ENCODE data around the gene GGACT. TPM values are rescaled to one million over a fixed set of nuclear protein-coding genes. Genes with fewer than 3 reads are reported as not detected.

GGACT gene
- total RNA-seq, 1 donor from 2014 or later = 3.7 TPM

DNA sequence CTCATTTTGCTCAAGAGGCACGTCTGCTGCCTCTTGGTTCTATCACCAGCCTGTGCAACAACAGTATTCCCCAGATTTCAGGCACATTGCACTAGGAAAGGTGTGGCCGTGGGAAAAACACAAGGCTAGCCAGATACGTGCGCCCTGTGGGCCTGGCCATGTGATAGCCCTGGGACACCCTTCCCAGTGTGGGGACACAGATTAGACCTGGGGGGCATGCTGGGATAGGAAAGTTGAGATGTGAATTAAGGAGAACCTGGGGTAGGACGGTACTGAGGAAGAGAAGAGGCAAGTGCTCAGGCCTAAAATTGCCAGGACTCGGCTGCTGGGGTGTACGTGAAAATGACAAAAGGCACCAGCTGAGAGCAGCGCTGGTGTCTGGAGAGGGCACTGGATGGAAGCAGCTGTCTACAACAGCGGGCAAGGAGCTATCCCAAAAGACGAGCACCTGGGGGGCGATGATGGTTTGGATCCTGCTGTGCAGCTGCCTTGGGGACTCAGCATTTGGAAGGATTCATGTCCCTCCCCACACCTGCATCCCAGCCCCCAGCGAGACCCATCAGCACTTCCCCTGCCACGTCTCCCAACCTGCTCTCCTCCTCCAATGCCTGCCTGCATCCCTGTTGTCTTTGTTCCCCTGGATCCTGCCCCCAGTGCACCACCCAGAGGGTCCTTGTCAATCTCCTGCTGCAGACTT, 54.3 kb downstream of the GGACT start:
- Histone ChIP-seq H3K36me3 (ENCODE audit: control insufficient read depth in 3 of 3, insufficient read depth in 3 of 3, low read length in 3 of 3) (peaks cover 1 to 12% (median 9%) of the 10 kb centered on the region in 3 donors), H3K4me3 (ENCODE audit: low read length in 3 of 3) (no peak overlapping the region), H3K9ac (ENCODE audit: low read depth in 1 of 3, low read length in 3 of 3) (no peak overlapping the region), H3K4me1 (ENCODE audit: control insufficient read depth in 3 of 3, insufficient read depth in 3 of 3, low read length in 3 of 3) (no peaks in the 10 kb centered on the region), H3K27me3 (ENCODE audit: control insufficient read depth in 3 of 3, insufficient read depth in 3 of 3, low read length in 3 of 3) (no peaks in the 10 kb centered on the region), H3K9me3 (ENCODE audit: control insufficient read depth in 3 of 3, low read length in 3 of 3) (no peaks in the 10 kb centered on the region), H3K27ac (ENCODE audit: low read depth, low read length) (no peak overlapping the region)

DNA sequence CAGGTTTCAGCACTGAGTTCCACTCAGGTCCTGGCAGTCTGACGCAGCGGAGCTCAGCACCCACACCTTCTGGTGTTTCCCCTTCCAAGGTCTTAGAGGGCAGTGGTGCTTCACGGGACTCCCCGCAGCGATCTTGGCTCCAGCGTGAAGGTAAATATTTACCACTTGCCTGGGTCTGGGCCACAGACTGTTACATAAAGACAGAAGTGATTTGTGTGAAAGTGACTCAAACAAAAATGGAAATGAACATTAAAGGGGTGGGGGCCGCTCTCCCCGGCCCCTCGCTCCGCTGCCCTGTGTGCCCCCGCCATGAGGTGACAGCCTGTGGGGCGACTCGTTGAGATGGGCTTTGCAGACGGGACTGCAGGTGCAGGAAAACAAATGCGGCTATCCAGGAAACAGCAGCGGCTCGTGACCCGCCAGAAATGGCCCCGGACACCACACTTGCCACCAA, 55.0 kb downstream of the GGACT start:
- no peak overlapping the region for H3K27ac ChIP-seq (ENCODE audit: low read depth, low read length)
- no peaks in the 10 kb centered on the region for H3K9me3 ChIP-seq (ENCODE audit: control insufficient read depth in 3 of 3, low read length in 3 of 3)
- H3K27me3 ChIP-seq (ENCODE audit: control insufficient read depth in 3 of 3, insufficient read depth in 3 of 3, low read length in 3 of 3) = no peaks in the 10 kb centered on the region
- H3K9ac ChIP-seq (ENCODE audit: low read depth in 1 of 3, low read length in 3 of 3) = no peak overlapping the region
- H3K36me3 ChIP-seq (ENCODE audit: control insufficient read depth in 3 of 3, insufficient read depth in 3 of 3, low read length in 3 of 3) = peaks cover 3 to 12% (median 9%) of the 10 kb centered on the region in 3 donors
- no peaks in the 10 kb centered on the region for H3K4me1 ChIP-seq (ENCODE audit: control insufficient read depth in 3 of 3, insufficient read depth in 3 of 3, low read length in 3 of 3)
- no peak overlapping the region for H3K4me3 ChIP-seq (ENCODE audit: low read length in 3 of 3)

DNA sequence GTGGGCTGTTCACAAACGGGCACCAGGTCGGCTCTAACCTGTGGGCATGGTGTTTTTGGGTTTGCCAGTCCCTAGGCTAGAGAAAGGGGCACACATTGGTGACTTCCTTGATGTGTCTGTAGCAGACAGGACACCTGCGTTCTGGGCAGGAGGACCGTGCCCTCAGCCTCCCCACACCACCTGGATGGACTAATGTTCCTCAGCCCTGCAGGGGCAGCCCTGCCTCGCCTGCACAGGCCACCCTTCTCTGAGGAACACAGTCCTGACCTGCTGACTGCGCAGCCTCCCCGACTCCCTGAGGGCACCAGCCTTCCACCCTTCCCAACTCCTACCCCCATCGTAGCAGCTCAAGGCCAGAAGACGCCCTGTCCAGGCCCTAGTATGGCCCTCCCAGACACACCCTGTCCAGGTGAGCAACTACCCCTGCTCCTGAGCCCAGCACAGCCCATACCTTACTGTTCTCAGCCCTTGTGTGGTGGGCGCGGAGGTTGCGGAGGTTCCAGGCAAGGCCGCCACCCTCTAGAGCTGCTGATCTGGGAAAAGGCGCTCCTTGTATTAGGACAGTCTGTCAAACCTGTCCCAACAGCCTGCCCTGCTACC, 55.7 kb downstream of the GGACT start:
- Histone ChIP-seq H3K27ac (ENCODE audit: low read depth, low read length) (no peak overlapping the region), H3K9ac (ENCODE audit: low read depth in 1 of 3, low read length in 3 of 3) (no peak overlapping the region), H3K4me1 (ENCODE audit: control insufficient read depth in 3 of 3, insufficient read depth in 3 of 3, low read length in 3 of 3) (no peaks in the 10 kb centered on the region), H3K9me3 (ENCODE audit: control insufficient read depth in 3 of 3, low read length in 3 of 3) (no peaks in the 10 kb centered on the region), H3K27me3 (ENCODE audit: control insufficient read depth in 3 of 3, insufficient read depth in 3 of 3, low read length in 3 of 3) (no peaks in the 10 kb centered on the region), H3K36me3 (ENCODE audit: control insufficient read depth in 3 of 3, insufficient read depth in 3 of 3, low read length in 3 of 3) (peaks cover 6 to 12% (median 9%) of the 10 kb centered on the region in 3 donors), H3K4me3 (ENCODE audit: low read length in 3 of 3) (no peak overlapping the region)

DNA sequence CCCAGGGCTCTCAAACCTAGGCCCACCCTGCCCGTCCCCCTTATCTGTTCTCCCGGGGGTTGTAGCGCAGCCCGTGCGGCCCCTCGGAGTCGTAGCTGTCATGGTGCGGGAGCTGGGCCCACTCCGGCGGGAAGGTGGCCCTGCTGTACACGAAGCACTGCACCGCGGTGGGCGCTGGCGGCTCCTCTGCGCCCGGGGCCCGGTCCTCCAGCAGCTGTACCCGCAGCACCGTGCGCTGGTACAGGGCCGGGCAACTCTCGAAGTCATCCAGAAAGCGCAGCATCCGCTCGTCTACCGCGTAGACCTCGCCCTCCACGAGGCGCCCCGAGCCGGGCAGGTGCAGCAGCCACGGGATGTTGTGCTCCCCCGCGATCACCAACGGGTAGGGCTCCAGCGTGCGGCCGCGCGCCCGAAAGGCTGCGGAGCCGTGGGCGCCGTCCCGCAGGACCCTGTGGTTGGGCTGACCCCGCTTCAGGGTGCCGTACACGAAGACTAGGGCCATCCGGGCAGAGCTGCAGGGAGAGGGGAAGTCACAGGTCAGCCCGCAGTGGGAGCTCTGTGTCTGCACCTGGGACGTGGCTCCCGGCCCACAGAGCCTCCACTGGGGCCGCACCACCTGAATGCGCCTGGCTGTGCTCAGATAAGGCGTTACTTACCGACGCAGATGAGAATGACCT, 56.4 kb downstream of the GGACT start:
- Histone ChIP-seq H3K36me3 (ENCODE audit: control insufficient read depth in 3 of 3, insufficient read depth in 3 of 3, low read length in 3 of 3) (peaks cover 9 to 12% (median 9%) of the 10 kb centered on the region in 3 donors), H3K4me3 (ENCODE audit: low read length in 3 of 3) (no peak overlapping the region), H3K27me3 (ENCODE audit: control insufficient read depth in 3 of 3, insufficient read depth in 3 of 3, low read length in 3 of 3) (no peaks in the 10 kb centered on the region), H3K4me1 (ENCODE audit: control insufficient read depth in 3 of 3, insufficient read depth in 3 of 3, low read length in 3 of 3) (no peaks in the 10 kb centered on the region), H3K9me3 (ENCODE audit: control insufficient read depth in 3 of 3, low read length in 3 of 3) (no peaks in the 10 kb centered on the region), H3K27ac (ENCODE audit: low read depth, low read length) (no peak overlapping the region), H3K9ac (ENCODE audit: low read depth in 1 of 3, low read length in 3 of 3) (no peak overlapping the region)

DNA sequence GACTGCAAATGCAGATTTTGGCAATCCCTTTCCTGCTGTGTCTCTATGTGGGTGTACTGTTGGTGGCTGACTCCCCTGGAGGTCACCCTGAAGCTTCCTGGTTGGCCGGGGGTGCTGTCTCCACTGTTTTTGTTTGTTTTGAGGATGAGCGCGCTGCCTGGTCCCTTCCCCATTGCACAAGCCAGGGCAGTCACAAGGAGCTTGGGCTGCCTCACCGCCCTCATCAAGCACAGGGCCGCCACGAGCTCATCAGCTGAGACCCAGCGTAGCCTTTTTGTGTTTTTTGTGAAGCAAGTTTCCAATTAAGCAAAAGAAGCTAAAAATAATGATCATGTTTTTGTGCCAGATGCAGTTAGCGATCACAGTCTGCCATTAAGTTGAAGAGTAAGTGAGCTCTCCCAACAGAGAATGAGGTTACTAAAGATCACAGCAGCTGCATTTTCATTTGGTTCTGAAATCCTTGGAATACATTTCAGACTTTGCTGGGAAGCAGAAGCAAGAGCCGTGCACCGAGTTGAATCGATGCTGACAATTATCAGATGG, 57.8 kb downstream of the GGACT start:
- Histone ChIP-seq H3K36me3 (ENCODE audit: control insufficient read depth in 3 of 3, insufficient read depth in 3 of 3, low read length in 3 of 3) (peaks cover 12% of the 10 kb centered on the region in 3 donors), H3K9ac (ENCODE audit: low read depth in 1 of 3, low read length in 3 of 3) (no peak overlapping the region), H3K4me1 (ENCODE audit: control insufficient read depth in 3 of 3, insufficient read depth in 3 of 3, low read length in 3 of 3) (no peaks in the 10 kb centered on the region), H3K9me3 (ENCODE audit: control insufficient read depth in 3 of 3, low read length in 3 of 3) (no peaks in the 10 kb centered on the region), H3K4me3 (ENCODE audit: low read length in 3 of 3) (no peak overlapping the region), H3K27me3 (ENCODE audit: control insufficient read depth in 3 of 3, insufficient read depth in 3 of 3, low read length in 3 of 3) (no peaks in the 10 kb centered on the region), H3K27ac (ENCODE audit: low read depth, low read length) (no peak overlapping the region)

DNA sequence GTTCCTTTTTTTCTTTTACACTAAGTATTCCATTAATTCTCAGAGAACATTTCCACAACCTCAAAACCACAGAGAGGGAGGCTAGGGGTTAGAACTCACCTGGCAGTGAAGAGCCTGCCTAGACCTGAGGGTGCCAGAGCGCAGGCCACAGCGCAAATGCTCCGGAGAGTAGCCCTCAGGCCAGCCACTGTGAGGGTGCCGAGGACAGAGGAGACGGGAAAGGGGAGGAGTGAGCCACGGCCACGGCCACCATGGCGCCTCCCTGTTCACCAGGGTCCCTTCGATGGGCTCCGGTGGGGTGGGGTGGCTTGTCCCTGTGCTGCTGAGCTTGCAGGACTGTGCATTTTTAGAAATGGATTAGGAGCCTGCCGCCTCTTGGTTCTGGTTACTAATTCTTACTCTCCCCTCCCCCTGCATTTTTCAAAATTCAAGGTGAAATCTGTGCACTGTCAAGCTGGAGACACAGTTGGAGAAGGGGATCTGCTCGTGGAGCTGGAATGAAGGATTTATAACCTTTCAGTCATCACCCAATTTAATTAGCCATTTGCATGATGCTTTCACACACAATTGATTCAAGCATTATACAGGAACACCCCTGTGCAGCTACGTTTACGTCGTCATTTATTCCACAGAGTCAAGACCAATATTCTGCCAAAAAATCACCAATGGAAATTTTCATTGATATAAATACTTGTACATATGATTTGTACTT, 58.8 kb downstream of the GGACT start:
- H3K9ac ChIP-seq (ENCODE audit: low read depth in 1 of 3, low read length in 3 of 3) = no peak overlapping the region
- no peaks in the 10 kb centered on the region for H3K4me1 ChIP-seq (ENCODE audit: control insufficient read depth in 3 of 3, insufficient read depth in 3 of 3, low read length in 3 of 3)
- no peaks in the 10 kb centered on the region for H3K27me3 ChIP-seq (ENCODE audit: control insufficient read depth in 3 of 3, insufficient read depth in 3 of 3, low read length in 3 of 3)
- H3K4me3 ChIP-seq (ENCODE audit: low read length in 3 of 3) = no peak overlapping the region
- no peaks in the 10 kb centered on the region for H3K9me3 ChIP-seq (ENCODE audit: control insufficient read depth in 3 of 3, low read length in 3 of 3)
- H3K27ac ChIP-seq (ENCODE audit: low read depth, low read length) = no peak overlapping the region
- peaks cover 12% of the 10 kb centered on the region in 3 donors for H3K36me3 ChIP-seq (ENCODE audit: control insufficient read depth in 3 of 3, insufficient read depth in 3 of 3, low read length in 3 of 3)

DNA sequence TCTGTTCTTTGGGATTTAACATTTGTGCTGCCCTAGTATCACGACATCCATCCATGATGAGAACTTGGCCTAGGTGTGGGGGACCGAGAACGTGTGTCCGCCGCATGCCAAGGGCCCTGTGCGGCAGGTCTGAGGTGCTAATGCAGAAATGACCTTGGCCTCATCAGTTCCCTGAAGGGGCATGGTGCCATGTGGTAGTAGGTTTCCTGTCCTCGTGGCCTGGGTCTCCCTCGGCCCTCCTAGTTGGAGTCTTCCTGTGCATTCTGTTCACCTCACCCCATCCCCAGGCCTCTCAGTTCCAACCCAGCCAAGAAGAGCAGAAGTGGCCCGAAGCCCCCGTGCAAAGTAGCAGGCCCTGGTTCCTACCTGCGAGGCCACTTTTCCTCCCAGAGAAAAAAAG, 59.8 kb downstream of the GGACT start:
- Histone ChIP-seq H3K4me1 (ENCODE audit: control insufficient read depth in 3 of 3, insufficient read depth in 3 of 3, low read length in 3 of 3) (no peaks in the 10 kb centered on the region), H3K27ac (ENCODE audit: low read depth, low read length) (no peak overlapping the region), H3K4me3 (ENCODE audit: low read length in 3 of 3) (no peak overlapping the region), H3K9ac (ENCODE audit: low read depth in 1 of 3, low read length in 3 of 3) (no peak overlapping the region), H3K9me3 (ENCODE audit: control insufficient read depth in 3 of 3, low read length in 3 of 3) (no peaks in the 10 kb centered on the region), H3K27me3 (ENCODE audit: control insufficient read depth in 3 of 3, insufficient read depth in 3 of 3, low read length in 3 of 3) (no peaks in the 10 kb centered on the region), H3K36me3 (ENCODE audit: control insufficient read depth in 3 of 3, insufficient read depth in 3 of 3, low read length in 3 of 3) (peaks cover 10 to 12% (median 12%) of the 10 kb centered on the region in 3 donors)

GRCh38 chr13:100528353-100528752, 60.2 kb downstream of the GGACT start:
- Histone ChIP-seq H3K36me3 (ENCODE audit: control insufficient read depth in 3 of 3, insufficient read depth in 3 of 3, low read length in 3 of 3) (peaks cover 10 to 12% (median 11%) of the 10 kb centered on the region in 3 donors), H3K9me3 (ENCODE audit: control insufficient read depth in 3 of 3, low read length in 3 of 3) (no peaks in the 10 kb centered on the region), H3K27ac (ENCODE audit: low read depth, low read length) (no peak overlapping the region), H3K27me3 (ENCODE audit: control insufficient read depth in 3 of 3, insufficient read depth in 3 of 3, low read length in 3 of 3) (no peaks in the 10 kb centered on the region), H3K4me1 (ENCODE audit: control insufficient read depth in 3 of 3, insufficient read depth in 3 of 3, low read length in 3 of 3) (no peaks in the 10 kb centered on the region), H3K9ac (ENCODE audit: low read depth in 1 of 3, low read length in 3 of 3) (no peak overlapping the region), H3K4me3 (ENCODE audit: low read length in 3 of 3) (no peak overlapping the region)

DNA sequence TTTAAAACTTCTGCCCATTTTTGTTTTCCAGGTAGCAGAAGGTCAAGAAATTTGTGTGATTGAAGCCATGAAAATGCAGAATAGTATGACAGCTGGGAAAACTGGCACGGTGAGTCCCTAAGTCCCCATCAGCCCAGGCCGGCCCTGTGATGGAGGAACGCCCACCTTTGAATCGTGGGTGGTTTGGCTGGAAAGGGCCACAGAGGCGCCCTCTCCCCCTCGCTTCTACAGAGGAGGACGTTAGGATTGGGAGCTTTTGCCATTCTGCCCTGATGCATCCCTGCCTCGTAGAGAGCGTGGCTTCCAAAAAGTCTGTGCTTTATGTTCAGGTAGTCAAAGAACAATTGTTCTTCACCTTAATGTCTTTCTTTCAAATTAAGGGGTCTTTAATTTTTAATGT, 60.9 kb downstream of the GGACT start:
- Histone ChIP-seq H3K9me3 (ENCODE audit: control insufficient read depth in 3 of 3, low read length in 3 of 3) (no peaks in the 10 kb centered on the region), H3K4me1 (ENCODE audit: control insufficient read depth in 3 of 3, insufficient read depth in 3 of 3, low read length in 3 of 3) (no peaks in the 10 kb centered on the region), H3K27me3 (ENCODE audit: control insufficient read depth in 3 of 3, insufficient read depth in 3 of 3, low read length in 3 of 3) (no peaks in the 10 kb centered on the region), H3K4me3 (ENCODE audit: low read length in 3 of 3) (no peak overlapping the region), H3K9ac (ENCODE audit: low read depth in 1 of 3, low read length in 3 of 3) (no peak overlapping the region), H3K27ac (ENCODE audit: low read depth, low read length) (no peak overlapping the region), H3K36me3 (ENCODE audit: control insufficient read depth in 3 of 3, insufficient read depth in 3 of 3, low read length in 3 of 3) (peaks cover 4 to 12% (median 5%) of the 10 kb centered on the region in 3 donors)
